Effector memory CD4-positive, alpha-beta T cell (primary cell): ENCODE data around the gene POMZP3.
"Not testable (repeated sequence)": the region's sequence is repeated elsewhere in the genome, so short reads cannot be mapped to it uniquely, and the experiment has no call there.

ENCODE experiments used
- DNase-seq, 3 donors: peaks; one replicate each; pipeline ENCODE4 v3.0.0-alpha.2; 2020
- H3K27ac ChIP-seq: 2 replicates; pipeline ENCODE4 v1.7.0; 2013; ENCODE audit warnings: mild to moderate bottlenecking, low read length, moderate library complexity; ENCODE audit not compliant: insufficient read depth, poor library complexity, severe bottlenecking
- H3K27me3 ChIP-seq: replicated peaks from 2 replicates; pipeline ENCODE4 v1.7.0; 2013; ENCODE audit warnings: mild to moderate bottlenecking, low read length; ENCODE audit not compliant: insufficient read depth, control insufficient read depth, poor library complexity, severe bottlenecking
- H3K36me3 ChIP-seq: 2 replicates; pipeline ENCODE4 v1.7.0; 2013; ENCODE audit warnings: mild to moderate bottlenecking, low read length, moderate library complexity; ENCODE audit not compliant: control insufficient read depth, insufficient read depth
- H3K4me1 ChIP-seq: 2 replicates; pipeline ENCODE4 v1.7.0; 2013; ENCODE audit warnings: low read length, mild to moderate bottlenecking; ENCODE audit not compliant: control insufficient read depth, insufficient read depth, poor library complexity, severe bottlenecking
- H3K4me3 ChIP-seq: 2 replicates; pipeline ENCODE4 v1.7.0; 2013; ENCODE audit warnings: low read length, low read depth, mild to moderate bottlenecking; ENCODE audit not compliant: insufficient read depth, poor library complexity, severe bottlenecking
- H3K9me3 ChIP-seq: 2 replicates; pipeline ENCODE4 v1.7.0; 2013; ENCODE audit warnings: mild to moderate bottlenecking, low read length, moderate library complexity; ENCODE audit not compliant: control insufficient read depth

The POMZP3 gene

DNA sequence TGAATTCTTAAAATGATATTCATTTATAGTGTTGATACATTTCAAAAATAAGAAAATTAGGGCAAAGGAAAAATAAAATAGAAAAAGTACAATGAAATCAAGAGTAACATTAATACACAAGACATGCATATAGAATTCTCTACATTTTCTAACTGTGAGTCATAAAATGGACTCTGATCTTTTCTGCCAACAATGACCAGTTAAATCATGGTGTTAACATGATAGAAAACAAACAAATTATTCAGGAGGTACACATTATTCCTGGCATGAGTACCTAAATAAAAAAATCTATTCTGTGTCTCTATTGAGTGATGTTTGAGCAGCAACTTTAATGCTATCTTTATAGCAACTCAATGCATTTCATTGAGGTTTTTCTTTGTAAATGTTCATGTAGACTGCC is 58.3 kb downstream of the POMZP3 start:
- H3K4me3 ChIP-seq, H3K27me3 ChIP-seq, H3K4me1 ChIP-seq, H3K9me3 ChIP-seq, DNase-seq, H3K27ac ChIP-seq, H3K36me3 ChIP-seq: not testable (repeated sequence)

DNA sequence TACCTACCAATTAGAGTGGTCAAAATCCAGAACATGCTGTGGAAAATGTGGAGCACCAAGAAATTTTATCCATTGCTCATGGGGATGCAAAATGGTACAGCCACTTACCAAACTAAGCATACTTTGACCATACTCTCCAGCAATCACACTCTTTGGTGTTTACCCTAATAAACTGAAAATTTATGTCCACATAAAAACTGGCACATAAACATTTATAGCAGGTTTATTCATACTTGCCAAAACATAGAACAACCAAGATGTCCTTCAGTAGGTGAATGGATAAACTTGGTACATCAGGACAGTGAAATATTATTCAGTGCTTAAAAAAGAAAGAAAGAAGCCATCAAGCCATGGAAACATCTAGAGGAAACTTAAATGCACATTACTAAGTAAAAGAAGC is 59.3 kb downstream of the POMZP3 start:
- not testable (repeated sequence) for DNase-seq, H3K4me1 ChIP-seq, H3K9me3 ChIP-seq, H3K27ac ChIP-seq, H3K4me3 ChIP-seq, H3K36me3 ChIP-seq, H3K27me3 ChIP-seq

GRCh38 chr7:76567311-76567710 is 59.8 kb downstream of the POMZP3 start:
- H3K9me3 ChIP-seq, H3K36me3 ChIP-seq, H3K4me1 ChIP-seq, H3K27me3 ChIP-seq, DNase-seq, H3K4me3 ChIP-seq, H3K27ac ChIP-seq: not testable (repeated sequence)

- DNase-seq, H3K27ac ChIP-seq, H3K4me1 ChIP-seq, H3K27me3 ChIP-seq, H3K36me3 ChIP-seq, H3K9me3 ChIP-seq, H3K4me3 ChIP-seq: not testable (repeated sequence)
These were observed 62.1 kb downstream of the POMZP3 start for GRCh38 chr7:76565001-76565400.

DNA sequence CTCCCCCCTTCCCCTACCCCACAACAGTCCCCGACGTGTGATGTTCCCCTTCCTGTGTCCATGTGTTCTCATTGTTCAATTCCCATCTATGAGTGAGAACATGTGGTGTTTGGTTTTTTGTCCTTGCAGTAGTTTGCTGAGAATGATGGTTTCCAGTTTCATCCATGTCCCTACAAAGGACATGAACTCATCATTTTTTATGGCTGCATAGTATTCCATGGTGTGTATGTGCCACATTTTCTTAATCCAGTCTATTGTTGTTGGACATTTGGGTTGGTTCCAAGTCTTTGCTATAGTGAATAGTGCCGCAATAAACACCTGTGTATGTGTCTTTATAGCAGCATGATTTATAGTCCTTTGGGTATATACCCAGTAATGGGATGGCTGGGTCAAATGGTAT is 65.7 kb downstream of the POMZP3 start:
- not testable (repeated sequence) for H3K4me1 ChIP-seq, H3K27ac ChIP-seq, H3K36me3 ChIP-seq, DNase-seq, H3K27me3 ChIP-seq, H3K4me3 ChIP-seq, H3K9me3 ChIP-seq

- H3K9me3 ChIP-seq, H3K36me3 ChIP-seq, H3K4me3 ChIP-seq, H3K4me1 ChIP-seq, DNase-seq, H3K27me3 ChIP-seq, H3K27ac ChIP-seq: not testable (repeated sequence)
These were observed 66.9 kb downstream of the POMZP3 start for GRCh38 chr7:76560157-76560556.
